ENCODE data around the gene SEZ6L.

DNA sequence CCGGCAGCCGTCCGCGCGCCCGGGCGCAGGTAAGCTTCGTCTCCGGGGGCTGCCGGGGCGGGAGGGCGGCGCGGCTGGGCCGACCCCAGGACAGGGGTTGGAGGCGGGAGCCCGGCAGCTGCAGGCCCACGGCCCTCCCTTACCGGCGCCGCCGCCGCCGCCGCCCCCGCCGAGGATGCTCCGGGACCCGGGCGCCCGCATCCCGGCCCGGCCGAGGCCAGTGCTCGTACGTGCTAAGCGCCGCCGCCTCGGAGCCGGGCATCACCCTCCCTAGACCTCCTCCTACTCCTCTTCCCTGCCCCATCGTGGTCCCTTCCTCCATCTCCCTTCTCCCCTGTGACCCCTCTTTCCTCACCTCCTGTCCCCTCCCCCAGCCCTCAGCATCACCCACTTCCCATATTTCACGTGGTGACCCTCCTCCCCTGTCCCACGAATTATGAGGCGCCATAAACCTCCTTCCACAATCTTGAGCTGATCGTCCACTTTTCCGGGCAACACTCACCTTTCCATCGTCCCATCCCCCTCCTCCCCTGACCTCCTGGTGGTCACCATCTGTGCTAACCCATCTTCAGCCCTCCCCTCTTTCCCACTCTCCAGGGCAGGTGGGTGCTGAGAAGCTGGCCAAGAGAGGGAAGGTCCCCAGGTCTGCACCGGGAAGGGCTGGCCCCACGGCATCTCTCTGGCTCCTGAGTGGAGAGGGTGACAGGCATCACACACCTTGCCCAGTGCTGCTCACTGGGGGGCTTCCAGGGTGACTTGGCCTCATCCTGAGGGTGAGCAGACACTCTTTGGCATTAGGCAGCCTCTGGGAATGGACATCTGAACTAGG is 260.4 kb downstream of the SEZ6L start:
- TF ChIP-seq, protein P1, sequence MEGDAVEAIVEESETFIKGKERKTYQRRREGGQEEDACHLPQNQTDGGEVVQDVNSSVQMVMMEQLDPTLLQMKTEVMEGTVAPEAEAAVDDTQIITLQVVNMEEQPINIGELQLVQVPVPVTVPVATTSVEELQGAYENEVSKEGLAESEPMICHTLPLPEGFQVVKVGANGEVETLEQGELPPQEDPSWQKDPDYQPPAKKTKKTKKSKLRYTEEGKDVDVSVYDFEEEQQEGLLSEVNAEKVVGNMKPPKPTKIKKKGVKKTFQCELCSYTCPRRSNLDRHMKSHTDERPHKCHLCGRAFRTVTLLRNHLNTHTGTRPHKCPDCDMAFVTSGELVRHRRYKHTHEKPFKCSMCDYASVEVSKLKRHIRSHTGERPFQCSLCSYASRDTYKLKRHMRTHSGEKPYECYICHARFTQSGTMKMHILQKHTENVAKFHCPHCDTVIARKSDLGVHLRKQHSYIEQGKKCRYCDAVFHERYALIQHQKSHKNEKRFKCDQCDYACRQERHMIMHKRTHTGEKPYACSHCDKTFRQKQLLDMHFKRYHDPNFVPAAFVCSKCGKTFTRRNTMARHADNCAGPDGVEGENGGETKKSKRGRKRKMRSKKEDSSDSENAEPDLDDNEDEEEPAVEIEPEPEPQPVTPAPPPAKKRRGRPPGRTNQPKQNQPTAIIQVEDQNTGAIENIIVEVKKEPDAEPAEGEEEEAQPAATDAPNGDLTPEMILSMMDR (IDR thresholded peaks at IDR 0.05): no peak
- TF ChIP-seq EP300 (IDR thresholded peaks at IDR 0.05) (no peak), POLR2A (IDR thresholded peaks at IDR 0.05) (no peak)

All from ovary (tissue), 3 donors.